GM21367 (cell line): Measurements from ENCODE around the gene NBPF14.
"Not testable (repeated sequence)": the region's sequence is repeated elsewhere in the genome, so short reads cannot be mapped to it uniquely, and the experiment has no call there.

ENCODE experiments used
- ATAC-seq: cut with Tn5 transposase; IDR thresholded peaks from one replicate; pipeline ENCODE4 v1.9.1; 2021; ENCODE audit not compliant: unreplicated experiment

The NBPF14 gene

GRCh38 chr1:148595911-148596310, at the start of gene NBPF14:
NBPF14 (minus strand) TSS chr1:148596011; CDS start chr1:148595717, 294 bp downstream.
- ATAC-seq, result not testable (repeated sequence)

- ATAC-seq, result not testable (repeated sequence)
Measured at GRCh38 chr1:148625451-148625850, 29.6 kb upstream of the NBPF14 start.

- ATAC-seq, result not testable (repeated sequence)
Measured at GRCh38 chr1:148618216-148618615, 22.4 kb upstream of the NBPF14 start.

- ATAC-seq, result not testable (repeated sequence)
Measured at GRCh38 chr1:148605266-148605665, 9.5 kb upstream of the NBPF14 start.

- ATAC-seq, result not testable (repeated sequence)
Measured at GRCh38 chr1:148595360-148595759, 451 bp downstream of the NBPF14 start.

GRCh38 chr1:148591098-148591497, 4.7 kb downstream of the NBPF14 start:
- ATAC-seq, result not testable (repeated sequence)

- not testable (repeated sequence) for ATAC-seq
Measured at GRCh38 chr1:148532158-148532557, 63.7 kb downstream of the NBPF14 start.

- ATAC-seq, result not testable (repeated sequence)
Measured at GRCh38 chr1:148529101-148529567, 66.7 kb downstream of the NBPF14 start.

GRCh38 chr1:148528591-148528990, 67.2 kb downstream of the NBPF14 start:
- not testable (repeated sequence) for ATAC-seq

- not testable (repeated sequence) for ATAC-seq
Measured at GRCh38 chr1:148526587-148526986, 69.2 kb downstream of the NBPF14 start.

GRCh38 chr1:148523205-148524144, 72.3 kb downstream of the NBPF14 start:
- peak; percentile 15 for ATAC-seq

- ATAC-seq, result peak; percentile 69
Measured at GRCh38 chr1:148522561-148523204, 73.1 kb downstream of the NBPF14 start.

GRCh38 chr1:148522072-148522471, 73.7 kb downstream of the NBPF14 start:
- peak; percentile 69 for ATAC-seq

GRCh38 chr1:148514310-148514709, 81.5 kb downstream of the NBPF14 start:
- ATAC-seq, result not testable (repeated sequence)

- ATAC-seq, result not testable (repeated sequence)
Measured at GRCh38 chr1:148512571-148513184, 83.1 kb downstream of the NBPF14 start.

GRCh38 chr1:148493933-148494332, 101.9 kb downstream of the NBPF14 start:
- not testable (repeated sequence) for ATAC-seq

- not testable (repeated sequence) for ATAC-seq
Measured at GRCh38 chr1:148483029-148483428, 112.8 kb downstream of the NBPF14 start, which contains the start of gene PPIAL4G. PPIAL4G (minus strand) TSS chr1:148483302; CDS start chr1:148483252, 50 bp downstream.
